Measurements from ENCODE around the gene MTCL1. TPM values are rescaled to one million over a fixed set of nuclear protein-coding genes. Genes with fewer than 3 reads are reported as not detected.

Gene MTCL1
- total RNA-seq, 1 experiment from 2014 or later, result 22.7 TPM

GRCh38 chr18:8694891-8695290, 10.5 kb upstream of the MTCL1 start:
- no peak for ATAC-seq
- ChIA-PET RAD21 (ENCODE audit: low non-redundant PET in 1 of 2, low total read pairs in 2 of 2, uncharacterized antibody in 2 of 2, unreplicated experiment in 2 of 2) (no interaction called here), POLR2A (no interaction called here), CTCF (interaction anchor here (2.3 kb wide), 2 partner anchors 8 to 17 kb away, joined by 12 to 21 read pairs; no protein-coding TSS in a partner anchor)
- Histone ChIP-seq H3K27me3 (ENCODE audit: insufficient read depth, low read length) (no peaks in the 10 kb centered on the region), H2AFZ (ENCODE audit: low read depth, low read length, poor library complexity, severe bottlenecking) (no peak overlapping the region), H3K79me2 (ENCODE audit: insufficient read depth, low read length) (no peaks in the 10 kb centered on the region), H3K9me3 (ENCODE audit: control insufficient read depth in 1 of 2, insufficient read depth in 1 of 2, low read depth in 1 of 2, low read length in 2 of 2) (no peaks in the 10 kb centered on the region), H3K9ac (ENCODE audit: low read length) (no peak overlapping the region), H3K4me1 (ENCODE audit: control insufficient read depth in 1 of 2, insufficient read depth in 2 of 2, low read length in 2 of 2) (0 out of 4 replicates have a peak, but pooled peaks cover 0 to 2% of the 10 kb centered on the region in 2 experiments), H3K4me3 (replicated peaks in 1 of 2; ENCODE audit: low read depth in 1 of 2, low read length in 2 of 2) (no peak overlapping the region), H3K36me3 (ENCODE audit: control insufficient read depth in 1 of 2, insufficient read depth in 2 of 2, low read length in 2 of 2) (no peaks in the 10 kb centered on the region), H3K27ac (ENCODE audit: low read depth, low read length) (no peak overlapping the region), H3K9me2 (ENCODE audit: insufficient read depth) (no peaks in the 10 kb centered on the region), H4K20me1 (ENCODE audit: insufficient read depth) (no peaks in the 10 kb centered on the region), H3K4me2 (ENCODE audit: low read length) (no peak overlapping the region)
- no TSS peak for BruUV-seq (replicated peaks)
- intact Hi-C loops (cut with micrococcal nuclease), result loop anchor here (5.0 to 10.0 kb wide), 2 partner anchors 100 to 362 kb away; no protein-coding TSS in a partner anchor
- TF ChIP-seq POLR2A (IDR thresholded peaks at IDR 0.05; ENCODE audit: borderline replicate concordance, extremely low read depth, insufficient read depth, insufficient read length) (no peak), SIN3A (IDR thresholded peaks at IDR 0.05; ENCODE audit: low read depth) (no peak), CEBPB (IDR thresholded peaks at IDR 0.05; ENCODE audit: low read depth) (no peak), JUND (IDR thresholded peaks at IDR 0.05) (no peak), FOSL1 (IDR thresholded peaks at IDR 0.05; ENCODE audit: low read depth) (no peak), EZH2 (IDR thresholded peaks at IDR 0.05) (no peak), MAX (IDR thresholded peaks at IDR 0.05) (no peak), TCF7L2 (IDR thresholded peaks at IDR 0.05; ENCODE audit: borderline replicate concordance, extremely low read depth, insufficient read depth, insufficient read length) (no peak), ZFX (IDR thresholded peaks at IDR 0.05) (no peak), EZH2phosphoT487 (IDR thresholded peaks at IDR 0.05; ENCODE audit: borderline replicate concordance) (no peak)
- TF ChIP-seq, protein P1, sequence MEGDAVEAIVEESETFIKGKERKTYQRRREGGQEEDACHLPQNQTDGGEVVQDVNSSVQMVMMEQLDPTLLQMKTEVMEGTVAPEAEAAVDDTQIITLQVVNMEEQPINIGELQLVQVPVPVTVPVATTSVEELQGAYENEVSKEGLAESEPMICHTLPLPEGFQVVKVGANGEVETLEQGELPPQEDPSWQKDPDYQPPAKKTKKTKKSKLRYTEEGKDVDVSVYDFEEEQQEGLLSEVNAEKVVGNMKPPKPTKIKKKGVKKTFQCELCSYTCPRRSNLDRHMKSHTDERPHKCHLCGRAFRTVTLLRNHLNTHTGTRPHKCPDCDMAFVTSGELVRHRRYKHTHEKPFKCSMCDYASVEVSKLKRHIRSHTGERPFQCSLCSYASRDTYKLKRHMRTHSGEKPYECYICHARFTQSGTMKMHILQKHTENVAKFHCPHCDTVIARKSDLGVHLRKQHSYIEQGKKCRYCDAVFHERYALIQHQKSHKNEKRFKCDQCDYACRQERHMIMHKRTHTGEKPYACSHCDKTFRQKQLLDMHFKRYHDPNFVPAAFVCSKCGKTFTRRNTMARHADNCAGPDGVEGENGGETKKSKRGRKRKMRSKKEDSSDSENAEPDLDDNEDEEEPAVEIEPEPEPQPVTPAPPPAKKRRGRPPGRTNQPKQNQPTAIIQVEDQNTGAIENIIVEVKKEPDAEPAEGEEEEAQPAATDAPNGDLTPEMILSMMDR (IDR thresholded peaks at IDR 0.05 in 2 of 3, conservative IDR thresholded peaks at IDR 0.05 in 1 of 3; ENCODE audit: borderline replicate concordance in 1 of 3, insufficient read depth in 1 of 3, low read depth in 2 of 3, low read length in 2 of 3), result no peak
- TF ChIP-seq, protein P2, sequence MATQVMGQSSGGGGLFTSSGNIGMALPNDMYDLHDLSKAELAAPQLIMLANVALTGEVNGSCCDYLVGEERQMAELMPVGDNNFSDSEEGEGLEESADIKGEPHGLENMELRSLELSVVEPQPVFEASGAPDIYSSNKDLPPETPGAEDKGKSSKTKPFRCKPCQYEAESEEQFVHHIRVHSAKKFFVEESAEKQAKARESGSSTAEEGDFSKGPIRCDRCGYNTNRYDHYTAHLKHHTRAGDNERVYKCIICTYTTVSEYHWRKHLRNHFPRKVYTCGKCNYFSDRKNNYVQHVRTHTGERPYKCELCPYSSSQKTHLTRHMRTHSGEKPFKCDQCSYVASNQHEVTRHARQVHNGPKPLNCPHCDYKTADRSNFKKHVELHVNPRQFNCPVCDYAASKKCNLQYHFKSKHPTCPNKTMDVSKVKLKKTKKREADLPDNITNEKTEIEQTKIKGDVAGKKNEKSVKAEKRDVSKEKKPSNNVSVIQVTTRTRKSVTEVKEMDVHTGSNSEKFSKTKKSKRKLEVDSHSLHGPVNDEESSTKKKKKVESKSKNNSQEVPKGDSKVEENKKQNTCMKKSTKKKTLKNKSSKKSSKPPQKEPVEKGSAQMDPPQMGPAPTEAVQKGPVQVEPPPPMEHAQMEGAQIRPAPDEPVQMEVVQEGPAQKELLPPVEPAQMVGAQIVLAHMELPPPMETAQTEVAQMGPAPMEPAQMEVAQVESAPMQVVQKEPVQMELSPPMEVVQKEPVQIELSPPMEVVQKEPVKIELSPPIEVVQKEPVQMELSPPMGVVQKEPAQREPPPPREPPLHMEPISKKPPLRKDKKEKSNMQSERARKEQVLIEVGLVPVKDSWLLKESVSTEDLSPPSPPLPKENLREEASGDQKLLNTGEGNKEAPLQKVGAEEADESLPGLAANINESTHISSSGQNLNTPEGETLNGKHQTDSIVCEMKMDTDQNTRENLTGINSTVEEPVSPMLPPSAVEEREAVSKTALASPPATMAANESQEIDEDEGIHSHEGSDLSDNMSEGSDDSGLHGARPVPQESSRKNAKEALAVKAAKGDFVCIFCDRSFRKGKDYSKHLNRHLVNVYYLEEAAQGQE (IDR thresholded peaks at IDR 0.05; ENCODE audit: low read depth), result no peak
- no peak for DNase-seq (ENCODE audit: low read depth, low spot score)

Measured in HCT116 (cell line).